Raji (cell line): ENCODE results near the gene PTGER2.

Source experiments
- POLR2A ChIP-seq: IDR thresholded peaks from 2 replicates; pipeline ENCODE4 v1.6.1; 2011; ENCODE audit warnings: low read depth, low read length, control low read depth; ENCODE audit not compliant: insufficient read depth

Gene PTGER2

GRCh38 chr14:52348279-52348678, 34.2 kb downstream of the PTGER2 start:
- TF ChIP-seq POLR2A, result no peak

GRCh38 chr14:52348776-52349175, 34.7 kb downstream of the PTGER2 start:
- TF ChIP-seq POLR2A, result no peak

- TF ChIP-seq POLR2A, result no peak
Observed at GRCh38 chr14:52349731-52350130, 35.6 kb downstream of the PTGER2 start.

GRCh38 chr14:52350445-52350844, 36.3 kb downstream of the PTGER2 start:
- no peak for TF ChIP-seq POLR2A

GRCh38 chr14:52351233-52352060, 37.3 kb downstream of the PTGER2 start:
- TF ChIP-seq POLR2A, result no peak

- TF ChIP-seq POLR2A, result no peak
Observed at GRCh38 chr14:52352061-52352491, 38.0 kb downstream of the PTGER2 start.

GRCh38 chr14:52352569-52352968, 38.5 kb downstream of the PTGER2 start:
- no peak for TF ChIP-seq POLR2A

- no peak for TF ChIP-seq POLR2A
Observed at GRCh38 chr14:52354242-52354641, 40.1 kb downstream of the PTGER2 start.

GRCh38 chr14:52355016-52355431, 40.9 kb downstream of the PTGER2 start:
- TF ChIP-seq POLR2A, result no peak

- no peak for TF ChIP-seq POLR2A
Observed at GRCh38 chr14:52355526-52355925, 41.4 kb downstream of the PTGER2 start.

GRCh38 chr14:52356025-52356424, 41.9 kb downstream of the PTGER2 start:
- TF ChIP-seq POLR2A, result no peak

GRCh38 chr14:52360831-52361230, 46.7 kb downstream of the PTGER2 start:
- TF ChIP-seq POLR2A, result no peak

GRCh38 chr14:52363041-52363704, 49.1 kb downstream of the PTGER2 start:
- TF ChIP-seq POLR2A, result no peak

- no peak for TF ChIP-seq POLR2A
Observed at GRCh38 chr14:52363961-52364360, 49.8 kb downstream of the PTGER2 start.

- no peak for TF ChIP-seq POLR2A
Observed at GRCh38 chr14:52365071-52365470, 51.0 kb downstream of the PTGER2 start.

- no peak for TF ChIP-seq POLR2A
Observed at GRCh38 chr14:52366796-52367315, 52.7 kb downstream of the PTGER2 start.
